NCI-H1105 treated with DMSO at 0.1 percent for 48 hours (cell line): Measurements from ENCODE around the gene DSG1.
A peak's percentile ranks its signal among the peaks of the same experiment; 100 is the strongest.
"Not testable (repeated sequence)": the region's sequence is repeated elsewhere in the genome, so short reads cannot be mapped to it uniquely, and the experiment has no call there.

ENCODE experiments used
- DNase-seq: peaks from one replicate; lab custom pipeline; 2025; lab: John Stamatoyannopoulos, UW

The DSG1 gene

DNA sequence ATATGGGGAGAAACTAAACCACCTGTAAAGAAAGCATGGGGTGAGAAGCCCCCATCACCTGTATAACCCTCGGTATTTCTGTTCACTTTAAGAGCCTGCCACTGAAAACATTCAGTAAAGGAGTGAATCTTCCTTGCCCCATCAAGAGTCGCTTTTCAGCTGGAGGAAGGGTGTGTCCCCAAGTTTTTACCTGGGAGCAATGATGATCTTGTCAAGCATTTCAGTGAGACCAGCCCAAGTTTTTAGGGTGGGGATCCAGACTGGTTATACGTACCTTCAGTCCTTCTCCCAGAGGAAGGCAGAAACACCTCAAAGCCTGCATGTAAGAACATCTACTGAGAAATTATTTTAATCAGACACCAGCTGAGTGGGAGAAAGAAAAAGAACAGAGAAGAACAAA, at the start of gene DSG1:
DSG1 (plus strand) TSS at position 301 of the 400 bp plus-strand sequence. CDS start 141 bp downstream, outside the sequence.
- no peak for DNase-seq

GRCh38 chr18:31268985-31269406, 49.0 kb upstream of the DSG1 start:
- DNase-seq: peak; percentile 73

DNA sequence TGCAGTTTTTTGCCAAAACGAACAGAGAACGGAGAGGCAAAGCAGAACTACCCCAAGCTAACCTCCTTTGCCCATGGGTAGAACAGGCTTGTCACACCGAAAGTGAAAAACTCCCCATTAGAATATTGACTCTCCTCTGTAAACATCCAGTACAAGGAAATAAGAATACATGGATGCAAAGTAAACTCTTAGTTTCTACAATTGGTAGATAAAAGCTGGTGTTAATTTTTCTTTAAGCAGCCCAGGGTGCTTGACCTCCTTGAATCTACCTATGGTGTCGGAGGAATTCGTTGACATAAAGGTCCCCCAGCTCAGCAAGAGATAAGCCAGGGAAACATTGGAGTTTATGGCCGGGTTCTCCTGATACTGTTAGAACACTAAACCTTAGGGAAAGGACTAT, 48.4 kb upstream of the DSG1 start:
- no peak for DNase-seq

DNA sequence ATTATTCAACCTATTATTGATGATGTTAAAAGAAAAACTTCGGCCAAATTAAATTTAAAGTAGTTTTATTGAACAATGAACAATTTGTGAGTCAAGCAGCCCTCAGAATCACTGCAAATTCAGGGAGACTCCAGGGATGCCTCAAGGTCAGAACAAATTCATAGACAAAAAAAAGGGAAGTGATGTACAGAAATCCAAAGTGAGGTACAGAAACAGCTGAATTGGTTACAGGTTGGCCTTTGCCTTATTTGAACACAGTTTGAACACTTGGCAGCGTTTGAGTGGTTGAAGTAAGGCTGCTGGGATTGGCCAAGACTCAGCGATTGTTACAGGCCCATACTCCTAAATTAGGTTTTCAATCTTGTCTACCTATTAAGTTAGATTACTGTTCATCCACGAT, 47.4 kb upstream of the DSG1 start:
- DNase-seq: no peak

GRCh38 chr18:31273812-31274527, 44.0 kb upstream of the DSG1 start:
- DNase-seq: peak; percentile 43

DNA sequence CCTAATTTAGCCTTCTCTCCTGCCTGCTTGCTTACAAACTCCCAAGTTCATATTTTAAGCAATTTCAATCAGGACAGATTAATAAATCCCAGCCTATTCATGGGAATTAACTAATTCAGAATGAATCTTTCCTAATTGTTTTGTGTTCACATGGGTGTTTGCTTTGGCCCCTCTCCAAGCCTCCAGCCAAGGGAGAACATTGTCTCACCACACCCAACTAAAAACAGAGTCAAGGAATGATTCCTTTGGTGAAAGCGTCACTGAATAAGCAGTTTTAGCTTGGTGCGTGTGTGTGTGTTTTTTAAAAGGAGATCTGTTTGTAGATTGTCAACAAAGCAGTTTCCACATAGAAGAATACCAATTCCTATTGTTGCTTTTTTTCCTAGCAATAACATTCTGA, 43.0 kb upstream of the DSG1 start:
- peak; percentile 79 for DNase-seq

- no peak for DNase-seq
Observed at GRCh38 chr18:31275722-31276463, 42.1 kb upstream of the DSG1 start.

GRCh38 chr18:31278609-31279071, 39.3 kb upstream of the DSG1 start:
- no peak for DNase-seq

DNA sequence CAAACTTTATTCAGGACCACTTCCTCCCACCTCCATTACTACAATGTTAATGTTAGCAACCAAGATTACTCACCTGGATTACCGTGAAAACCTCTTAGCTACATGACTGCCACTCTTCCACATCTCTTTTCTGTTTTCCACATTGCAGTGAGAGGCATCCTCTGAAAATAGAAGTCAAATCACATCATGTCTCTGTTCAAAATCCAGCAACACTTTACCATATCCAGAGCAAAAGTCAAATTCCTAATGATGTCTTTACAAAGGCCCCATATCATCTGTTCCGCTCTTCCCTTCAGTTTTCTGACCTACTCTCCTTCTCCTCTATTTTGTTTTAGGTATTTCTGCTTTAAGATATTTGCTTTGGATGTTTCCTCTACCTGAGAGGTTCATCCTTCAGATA, 37.5 kb upstream of the DSG1 start:
- no peak for DNase-seq

GRCh38 chr18:31281437-31281836, 36.5 kb upstream of the DSG1 start:
- DNase-seq: no peak

DNA sequence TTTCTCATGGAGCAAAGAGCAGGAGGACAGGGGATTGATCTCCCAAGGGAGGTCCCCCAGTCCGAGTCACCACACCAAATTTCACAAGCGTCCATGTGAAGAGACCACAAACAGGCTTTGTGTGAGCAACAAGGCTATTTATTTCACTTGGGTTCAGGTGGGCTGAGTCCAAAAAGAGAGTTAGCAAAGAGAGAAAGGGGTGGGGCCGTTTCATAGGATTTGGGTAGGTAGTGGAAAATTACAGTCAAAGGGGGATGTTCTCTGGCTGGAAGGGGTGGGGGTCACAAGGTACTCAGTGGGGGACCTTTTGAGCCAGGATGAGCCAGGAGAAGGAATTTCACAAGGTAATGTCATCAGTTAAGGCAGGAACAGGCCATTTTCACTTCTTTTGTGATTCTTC, 28.5 kb upstream of the DSG1 start:
- not testable (repeated sequence) for DNase-seq

DNA sequence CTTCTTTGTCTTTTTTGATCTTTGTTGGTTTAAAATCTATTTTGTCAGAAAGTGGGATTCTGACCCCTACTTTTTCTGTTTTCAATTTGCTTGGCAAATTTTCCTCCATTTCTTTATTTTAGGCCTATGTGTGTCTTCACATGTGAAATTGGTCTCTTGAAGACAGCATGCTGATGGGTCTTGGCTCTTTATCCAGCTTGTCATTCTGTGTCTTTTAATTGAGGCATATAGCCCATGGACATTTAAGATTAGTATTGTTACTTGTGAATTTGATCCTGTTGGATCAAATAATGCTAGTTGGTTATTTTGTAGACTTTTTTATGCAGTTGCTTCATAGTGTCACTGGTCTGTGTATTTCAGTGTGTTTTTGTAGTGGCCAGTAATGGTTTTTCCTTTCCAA, 26.3 kb upstream of the DSG1 start:
- no peak for DNase-seq

- no peak for DNase-seq
Observed at GRCh38 chr18:31294199-31294747, 23.7 kb upstream of the DSG1 start.

DNA sequence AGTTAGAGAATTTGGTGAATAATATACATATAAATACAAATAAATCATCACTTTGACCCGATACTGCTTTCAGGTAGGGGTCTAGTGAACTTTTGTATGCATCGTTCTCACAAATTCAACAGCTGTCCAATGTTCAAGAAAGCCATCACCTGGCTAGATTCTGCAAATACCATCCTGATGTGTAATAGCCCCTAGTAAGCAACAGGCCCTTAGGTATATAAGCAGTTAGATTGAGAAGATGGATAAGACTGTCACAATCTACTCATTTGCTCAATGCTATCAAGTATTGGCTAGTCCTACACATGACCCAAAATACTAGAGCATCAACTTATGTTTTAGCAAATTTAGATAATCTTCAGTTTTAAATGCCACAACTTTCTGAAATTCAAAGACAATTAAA, 20.7 kb upstream of the DSG1 start:
- DNase-seq: no peak

GRCh38 chr18:31301201-31301655, 16.7 kb upstream of the DSG1 start:
- no peak for DNase-seq

- no peak for DNase-seq
Observed at GRCh38 chr18:31302991-31303390, 15.0 kb upstream of the DSG1 start.

GRCh38 chr18:31303771-31304170, 14.2 kb upstream of the DSG1 start:
- no peak for DNase-seq

GRCh38 chr18:31309115-31309514, 8.8 kb upstream of the DSG1 start:
- no peak for DNase-seq

DNA sequence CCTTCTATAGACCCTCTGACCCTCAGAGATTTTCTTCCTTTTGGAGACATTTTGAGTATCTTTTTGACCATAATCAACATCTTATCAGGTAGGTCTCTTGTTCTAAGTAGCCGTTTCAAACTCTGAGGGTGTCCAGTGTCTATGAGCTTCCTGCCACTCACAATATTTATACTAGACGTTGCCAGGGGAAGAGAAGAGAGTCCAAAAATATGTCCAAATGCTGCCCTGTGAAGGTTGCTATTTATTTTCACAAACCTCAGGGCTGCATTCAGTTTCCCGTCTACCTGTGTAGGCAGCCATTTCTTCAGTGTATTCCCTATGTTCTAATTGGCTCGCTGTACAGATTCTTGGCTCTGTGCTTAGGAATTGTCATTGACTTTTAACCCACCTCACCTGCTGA, 986 bp upstream of the DSG1 start:
- DNase-seq: no peak

DNA sequence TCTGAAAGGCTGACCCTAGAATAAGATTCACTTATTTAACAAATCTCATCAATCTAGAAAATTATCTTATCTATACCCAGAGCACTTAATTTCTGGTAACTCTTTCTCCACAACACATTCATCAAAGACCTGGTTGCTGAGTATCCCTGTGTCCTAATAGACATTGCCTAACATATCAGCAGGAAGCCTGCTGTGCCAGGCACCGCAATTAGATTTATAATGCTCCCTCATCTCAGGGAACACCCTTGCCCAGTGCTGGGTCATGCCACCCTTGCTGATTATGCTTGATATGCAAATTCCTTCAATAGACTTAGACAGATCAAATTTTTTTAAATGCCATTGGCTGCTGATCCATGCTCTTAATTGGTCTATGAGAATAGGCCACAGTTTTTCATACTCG, 3.8 kb downstream of the DSG1 start:
- DNase-seq: no peak

DNA sequence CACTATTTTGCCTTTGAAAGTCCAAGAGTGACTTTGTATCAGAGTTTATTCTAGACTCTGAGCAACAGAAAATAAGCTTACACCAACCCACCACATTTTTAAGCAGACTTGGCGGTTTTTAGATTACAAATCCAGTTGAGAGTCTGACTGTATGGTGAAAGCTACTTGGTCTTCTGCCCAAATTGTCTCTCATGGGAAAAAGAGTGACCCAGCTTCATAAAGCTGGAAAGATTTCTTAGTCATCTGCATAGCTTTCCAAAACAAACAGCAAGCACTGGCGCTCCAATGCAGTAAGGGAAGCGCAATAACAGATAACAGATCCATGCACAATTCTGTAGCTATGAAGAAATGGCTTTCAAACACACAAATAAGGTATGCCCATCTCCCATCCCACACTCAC, 7.1 kb downstream of the DSG1 start:
- no peak for DNase-seq

DNA sequence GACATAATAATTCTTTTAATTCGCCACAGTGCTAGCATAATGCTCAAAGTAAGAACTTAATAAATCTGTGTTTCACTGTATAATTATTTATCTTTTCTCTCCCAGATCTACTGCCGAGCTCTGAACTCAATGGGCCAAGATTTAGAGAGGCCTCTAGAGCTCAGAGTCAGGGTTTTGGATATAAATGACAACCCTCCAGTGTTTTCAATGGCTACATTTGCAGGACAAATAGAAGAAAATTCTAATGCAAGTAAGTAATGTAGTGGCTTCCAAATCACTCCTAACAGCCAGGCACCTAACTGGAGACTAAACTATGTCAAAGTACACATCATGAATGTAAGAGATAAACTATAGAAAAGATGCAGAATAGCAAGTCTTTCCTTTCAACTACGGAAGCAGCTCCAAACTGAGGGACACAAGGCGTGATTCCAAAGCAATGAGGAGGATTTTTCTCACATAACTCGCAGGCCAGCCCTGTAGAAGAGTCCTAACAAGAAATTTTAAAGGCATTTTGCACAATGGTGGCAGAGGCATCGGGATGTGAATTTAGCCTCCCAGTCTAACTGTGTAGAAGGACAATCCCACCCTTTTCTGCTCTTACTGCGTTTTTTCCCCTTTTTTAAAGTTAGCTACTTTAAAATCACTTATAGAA, 12.0 kb downstream of the DSG1 start:
- DNase-seq: no peak

DNA sequence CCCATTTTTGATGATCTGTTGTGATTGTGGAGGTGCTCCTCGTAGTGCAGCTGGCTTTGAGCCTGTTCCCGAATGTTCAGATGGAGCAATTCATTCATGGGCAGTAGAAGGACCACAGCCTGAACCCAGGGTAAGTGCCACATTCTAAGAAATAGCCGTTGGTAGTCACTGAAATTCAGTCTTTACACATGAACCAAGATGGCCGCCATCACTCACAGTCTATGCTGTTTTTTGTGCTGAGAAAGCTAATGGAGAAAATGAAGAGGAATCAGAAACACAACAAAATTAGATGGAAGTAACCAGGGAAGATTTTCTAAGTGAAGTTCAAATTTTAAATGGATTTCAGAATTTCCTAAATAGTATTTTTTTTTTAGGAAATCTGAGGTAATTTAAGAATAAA, 25.5 kb downstream of the DSG1 start:
- DNase-seq: no peak
